Mesothelial cell of epicardium (in vitro differentiated cells): ENCODE measurements around the gene LRRC46. TPM values are rescaled to one million over a fixed set of nuclear protein-coding genes. Genes with fewer than 3 reads are reported as not detected.

Source experiments
- DNase-seq, 2 experiments: peaks; one replicate each; pipeline ENCODE4 v3.0.0; 2021; ENCODE audit warnings: low spot score in 2 of 2; ENCODE audit not compliant: unreplicated experiment in 2 of 2
- H3K27ac Mint-ChIP-seq: 2 replicates; pipeline ENCODE4 v1.8.0; 2021; ENCODE audit warnings: mixed read lengths
- H3K27me3 Mint-ChIP-seq: 2 replicates; pipeline ENCODE4 v1.8.0; 2021; ENCODE audit warnings: low read depth, mixed read lengths
- H3K36me3 Mint-ChIP-seq: 2 replicates; pipeline ENCODE4 v1.8.0; 2021; ENCODE audit warnings: mixed read lengths
- H3K4me1 Mint-ChIP-seq: 2 replicates; pipeline ENCODE4 v1.8.0; 2021; ENCODE audit warnings: mixed read lengths
- H3K4me3 Mint-ChIP-seq: 2 replicates; pipeline ENCODE4 v1.8.0; 2021; ENCODE audit warnings: mild to moderate bottlenecking, moderate library complexity, mixed read lengths
- H3K9me3 Mint-ChIP-seq: 2 replicates; pipeline ENCODE4 v1.8.0; 2021; ENCODE audit warnings: mixed read lengths
- CTCF ChIP-seq: fragments of 200-600 bp; sonication (generic); IDR thresholded peaks from one replicate; pipeline ENCODE4 v1.5.0; 2021; ENCODE audit warnings: antibody characterized with exemption; ENCODE audit not compliant: unreplicated experiment
- total RNA-seq: library from RNA; stranded (reverse); gene quantifications from 3 replicates; pipeline ENCODE4 v1.2.1, GENCODE V29; 2021

Gene LRRC46
- total RNA-seq, 1 donor from 2014 or later = not detected

DNA sequence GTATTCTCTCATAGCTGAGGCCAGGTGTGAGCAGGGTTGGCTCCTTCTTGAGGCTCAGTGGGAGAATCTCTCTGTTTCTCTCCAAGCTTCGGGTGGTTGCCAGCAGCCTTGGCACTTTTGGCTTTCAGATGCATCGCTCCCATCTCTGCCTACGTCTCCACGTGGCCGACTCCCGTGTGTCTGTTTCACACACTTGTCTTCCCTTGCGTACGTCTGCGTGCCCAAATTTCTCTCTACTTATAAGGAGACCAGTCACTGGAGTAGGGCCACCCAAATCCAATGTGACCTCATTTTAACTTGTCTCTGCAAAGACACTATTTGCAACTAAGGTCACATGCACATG, 24.6 kb upstream of the LRRC46 start:
- TF ChIP-seq CTCF = no peak
- no peaks in the 10 kb centered on the region for H3K9me3 Mint-ChIP-seq
- peaks cover 19% of the 10 kb centered on the region for H3K4me1 Mint-ChIP-seq
- H3K36me3 Mint-ChIP-seq = peaks cover 9% of the 10 kb centered on the region
- no peak for DNase-seq
- H3K27ac Mint-ChIP-seq = no peak overlapping the region
- peaks cover 22% of the 10 kb centered on the region for H3K27me3 Mint-ChIP-seq
- no peak overlapping the region for H3K4me3 Mint-ChIP-seq

DNA sequence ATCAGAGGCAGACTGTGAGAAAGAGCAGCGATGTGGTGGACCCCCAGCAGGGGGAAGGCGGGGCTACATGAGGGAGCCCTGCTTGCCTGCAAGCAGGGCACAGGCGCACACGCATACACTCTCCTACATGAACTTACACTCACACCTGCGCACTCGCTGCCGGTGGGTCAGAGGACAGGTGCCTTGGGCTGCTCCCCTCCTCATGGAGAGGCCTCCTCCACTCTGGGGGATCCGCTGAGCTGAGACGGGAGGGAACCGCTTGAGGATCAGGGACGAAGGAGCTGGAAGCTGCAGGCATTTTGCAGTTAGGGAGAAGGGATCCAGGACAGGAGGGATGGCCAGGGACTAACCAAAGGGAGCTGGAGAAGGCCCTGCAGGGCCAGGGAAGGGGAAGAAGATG, 24.0 kb upstream of the LRRC46 start:
- DNase-seq = no peak
- no peak overlapping the region for H3K27ac Mint-ChIP-seq
- H3K27me3 Mint-ChIP-seq = peaks cover 18% of the 10 kb centered on the region
- TF ChIP-seq CTCF = no peak
- no peaks in the 10 kb centered on the region for H3K9me3 Mint-ChIP-seq
- H3K4me3 Mint-ChIP-seq = no peak overlapping the region
- H3K4me1 Mint-ChIP-seq = peaks cover 19% of the 10 kb centered on the region
- peaks cover 11% of the 10 kb centered on the region for H3K36me3 Mint-ChIP-seq

DNA sequence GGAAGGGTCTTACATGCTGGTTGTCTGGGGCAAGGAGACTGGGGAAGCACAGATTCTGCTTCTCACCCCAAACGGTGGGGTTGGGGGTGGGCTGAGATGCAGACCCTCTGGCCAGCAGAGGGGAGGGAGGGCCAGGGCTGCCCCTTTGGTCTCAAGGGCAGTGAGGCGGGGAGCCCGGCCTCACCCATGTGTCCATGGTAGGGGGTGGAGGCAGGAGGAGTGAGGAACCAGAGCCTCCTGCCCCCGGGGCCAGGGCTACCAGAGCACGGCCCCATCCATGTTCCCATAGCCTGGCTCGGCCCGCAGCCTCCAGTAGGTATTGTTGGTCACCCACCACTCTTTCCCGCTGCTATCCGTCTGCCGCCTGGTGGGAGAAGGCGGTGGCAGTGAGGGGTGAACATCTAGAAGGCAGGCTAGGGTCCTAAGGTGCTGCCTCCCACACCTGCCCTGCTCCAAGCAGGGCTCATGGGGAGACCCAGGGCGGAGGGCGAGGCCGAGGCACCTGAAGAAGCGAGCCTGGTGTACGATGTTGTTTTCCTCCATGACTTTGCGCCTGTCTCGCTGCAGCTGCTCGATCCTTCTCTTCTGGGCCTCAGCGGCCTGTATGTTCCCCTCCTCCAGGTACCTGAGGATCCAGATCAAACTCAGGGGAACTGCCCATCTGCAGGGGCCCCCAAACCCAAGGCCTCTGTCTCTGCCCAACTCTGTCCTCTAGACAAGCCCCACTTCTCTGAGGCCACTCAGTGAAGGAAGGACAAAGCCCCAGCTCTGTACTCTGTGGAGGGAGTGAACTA, 23.2 kb upstream of the LRRC46 start:
- Mint-ChIP-seq H3K27me3 (peaks cover 14% of the 10 kb centered on the region), H3K4me3 (no peak overlapping the region), H3K36me3 (peaks cover 17% of the 10 kb centered on the region), H3K4me1 (peaks cover 19% of the 10 kb centered on the region), H3K9me3 (no peaks in the 10 kb centered on the region), H3K27ac (no peak overlapping the region)
- no peak for TF ChIP-seq CTCF
- no peak for DNase-seq

DNA sequence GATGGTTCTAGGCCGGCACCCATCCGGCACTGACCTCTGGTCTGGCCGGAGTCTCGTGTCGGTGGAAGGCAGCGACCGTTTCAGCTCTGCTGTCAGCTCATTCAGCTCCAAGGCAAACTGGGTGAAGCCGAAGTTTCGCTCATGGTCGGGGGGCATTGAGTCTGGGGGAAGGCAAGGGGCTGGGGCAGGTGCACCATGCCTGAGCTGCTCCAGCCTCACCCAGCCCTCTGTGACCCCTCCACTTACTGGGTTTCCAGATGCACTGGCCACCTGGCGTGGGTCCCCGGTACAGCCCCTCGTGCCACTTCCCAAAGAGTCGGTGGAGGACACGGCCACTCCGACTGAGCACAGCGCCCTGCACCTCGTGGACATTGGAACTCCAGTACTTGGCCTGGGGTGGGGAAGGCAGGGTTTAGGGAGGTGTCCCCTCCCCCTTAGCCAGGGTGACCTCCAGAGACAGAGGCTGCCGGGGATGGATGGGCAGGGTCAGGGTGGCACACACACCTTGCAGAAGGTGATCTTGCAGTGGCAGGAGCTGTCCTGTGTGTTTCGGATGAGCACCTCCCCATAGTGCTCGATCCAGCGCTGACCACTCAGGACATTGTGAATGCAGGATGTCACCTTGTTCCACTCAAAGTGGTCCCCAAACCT, 22.5 kb upstream of the LRRC46 start:
- no peak for DNase-seq
- H3K9me3 Mint-ChIP-seq = no peaks in the 10 kb centered on the region
- no peak overlapping the region for H3K27ac Mint-ChIP-seq
- no peak overlapping the region for H3K4me3 Mint-ChIP-seq
- H3K27me3 Mint-ChIP-seq = peaks cover 8% of the 10 kb centered on the region
- TF ChIP-seq CTCF = no peak
- H3K4me1 Mint-ChIP-seq = peaks cover 19% of the 10 kb centered on the region
- peaks cover 17% of the 10 kb centered on the region for H3K36me3 Mint-ChIP-seq

DNA sequence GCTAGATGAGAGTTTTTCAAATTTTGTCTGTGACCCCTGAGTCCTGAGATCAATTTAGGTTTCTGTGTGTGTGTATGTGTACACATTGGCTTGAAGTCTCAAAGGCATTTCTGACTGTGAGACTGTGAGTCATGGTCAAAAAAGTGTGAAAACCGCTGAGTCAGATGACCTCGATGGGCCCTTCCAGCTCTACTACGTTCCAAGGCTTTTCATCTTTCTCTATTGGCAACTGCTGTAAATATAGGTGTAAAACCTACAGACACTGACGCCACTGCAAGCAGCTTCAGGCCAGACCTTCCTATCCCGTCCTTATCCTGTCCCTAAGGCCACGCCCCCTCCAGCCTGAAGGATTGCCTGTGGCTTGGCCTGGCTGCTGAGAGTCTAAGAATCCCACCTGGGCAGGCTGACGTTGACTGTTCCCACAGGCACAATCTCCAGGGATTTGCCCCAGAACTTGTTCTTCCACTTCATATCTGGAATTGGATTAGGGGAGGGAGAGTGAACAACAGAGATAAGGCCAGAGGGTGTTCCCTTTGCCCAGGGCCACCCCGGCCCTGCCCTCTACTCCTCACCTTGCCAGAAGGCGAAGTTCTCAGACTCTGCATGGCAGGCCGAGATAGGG, 21.2 kb upstream of the LRRC46 start:
- no peaks in the 10 kb centered on the region for H3K27me3 Mint-ChIP-seq
- H3K9me3 Mint-ChIP-seq = no peaks in the 10 kb centered on the region
- peaks cover 21% of the 10 kb centered on the region for H3K36me3 Mint-ChIP-seq
- H3K4me3 Mint-ChIP-seq = no peak overlapping the region
- DNase-seq = peak in 1 of 2 experiments; percentile 46
- peak overlapping the region; percentile 67 for H3K27ac Mint-ChIP-seq
- TF ChIP-seq CTCF = no peak
- peaks cover 19% of the 10 kb centered on the region for H3K4me1 Mint-ChIP-seq
